ENCODE data around the gene GJA9. TPM values are rescaled to one million over a fixed set of nuclear protein-coding genes. Genes with fewer than 3 reads are reported as not detected.

The GJA9 gene
- total and polyA plus RNA-seq, 4 donors = not detected

DNA sequence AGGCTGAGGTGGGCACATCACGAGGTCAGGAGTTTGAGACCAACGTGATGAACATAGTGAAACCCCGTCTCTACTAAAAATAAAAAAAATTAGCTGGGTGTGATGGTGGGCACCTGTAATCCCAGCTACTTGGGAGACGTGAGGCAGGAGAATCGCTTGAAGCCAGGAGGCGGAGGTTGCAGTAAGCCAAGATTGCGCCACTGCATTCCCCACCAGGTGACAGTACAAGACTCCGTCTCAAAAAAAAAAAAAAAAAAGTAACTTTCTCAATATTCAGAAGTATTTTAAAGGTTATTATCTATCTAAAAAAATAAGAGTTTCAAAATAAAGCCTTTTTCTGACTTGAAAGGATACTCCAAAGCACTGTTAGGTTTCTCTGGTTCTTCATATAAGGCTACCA is 14.2 kb downstream of the GJA9 start (continued):
- TF ChIP-seq JUND (IDR thresholded peaks at IDR 0.05) = no peak

- no peak overlapping the region for H3K9ac ChIP-seq (ENCODE audit: low read depth in 1 of 2, low read length in 2 of 2)
- peaks cover 0 to 11% (median 7%) of the 10 kb centered on the region in 4 donors for H3K4me1 ChIP-seq (ENCODE audit: control insufficient read depth in 4 of 4, insufficient read depth in 4 of 4, low read length in 3 of 4)
- TF ChIP-seq YY1 (IDR thresholded peaks at IDR 0.05) (no peak), TAF1 (conservative IDR thresholded peaks at IDR 0.05) (no peak), REST (IDR thresholded peaks at IDR 0.05) (no peak), RAD21 (IDR thresholded peaks at IDR 0.05) (no peak), JUND (IDR thresholded peaks at IDR 0.05) (no peak), RXRA (IDR thresholded peaks at IDR 0.05) (no peak), HNF4G (IDR thresholded peaks at IDR 0.05) (no peak)
Observed at GRCh38 chr1:38865112-38865715, 16.2 kb downstream of the GJA9 start.

DNA sequence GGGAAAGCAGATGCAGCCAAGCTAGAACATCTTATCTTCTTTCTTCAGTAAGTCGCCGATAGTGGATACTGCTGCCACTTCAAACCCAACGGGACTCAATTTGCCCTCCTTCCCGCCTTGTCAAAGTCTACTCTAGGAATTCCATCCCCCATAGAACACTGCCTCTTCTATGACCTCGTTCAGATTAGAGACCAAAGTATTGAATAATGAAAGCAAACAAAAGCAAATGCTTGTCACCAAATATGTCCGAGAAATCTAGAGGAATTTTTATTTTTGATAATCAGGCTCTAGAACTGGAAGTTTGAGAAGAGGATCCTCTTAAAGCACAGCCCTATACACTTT is 21.0 kb downstream of the GJA9 start:
- Histone ChIP-seq H3K4me3 (ENCODE audit: low read depth in 1 of 3, low read length in 3 of 3) (peak overlapping the region; percentile 61 to 83 (median 71)), H3K9me3 (ENCODE audit: control insufficient read depth in 4 of 4, low read length in 3 of 4) (no peaks in the 10 kb centered on the region), H3K27ac (ENCODE audit: low read depth in 1 of 2, low read length in 2 of 2) (peak overlapping the region; percentile 15 to 19), H3K27me3 (ENCODE audit: control insufficient read depth in 4 of 4, insufficient read depth in 4 of 4, low read length in 3 of 4) (no peaks in the 10 kb centered on the region), H3K36me3 (ENCODE audit: control insufficient read depth in 4 of 4, insufficient read depth in 3 of 4, low read depth in 1 of 4, low read length in 3 of 4) (peaks cover 2 to 8% (median 5%) of the 10 kb centered on the region in 4 donors), H3K9ac (ENCODE audit: low read depth in 1 of 2, low read length in 2 of 2) (peak overlapping the region; percentile 56 to 81), H3K4me1 (ENCODE audit: control insufficient read depth in 4 of 4, insufficient read depth in 4 of 4, low read length in 3 of 4) (peaks cover 6 to 28% (median 18%) of the 10 kb centered on the region in 4 donors)
- no peak for TF ChIP-seq JUND (IDR thresholded peaks at IDR 0.05)
- no peak for TF ChIP-seq GABPA (IDR thresholded peaks at IDR 0.05 in 1 of 2, conservative IDR thresholded peaks at IDR 0.05 in 1 of 2)
- TF ChIP-seq MAX (IDR thresholded peaks at IDR 0.05) = no peak
- no peak for TF ChIP-seq NR2F2 (IDR thresholded peaks at IDR 0.05)
- no peak for TF ChIP-seq YY1 (IDR thresholded peaks at IDR 0.05)
- TF ChIP-seq REST (IDR thresholded peaks at IDR 0.05) = no peak
- no peak for TF ChIP-seq HNF4A (conservative IDR thresholded peaks at IDR 0.05)
- DNase-seq (ENCODE audit: low spot score) = no peak
- whole genome bisulfite sequencing = 4% methylated on average over 6 of the region's 6 CpGs

More at GRCh38 chr1:38865112-38865715, 16.2 kb downstream of the GJA9 start:
- no peaks in the 10 kb centered on the region for H3K9me3 ChIP-seq (ENCODE audit: control insufficient read depth in 4 of 4, low read length in 3 of 4)
- H3K36me3 ChIP-seq (ENCODE audit: control insufficient read depth in 4 of 4, insufficient read depth in 3 of 4, low read depth in 1 of 4, low read length in 3 of 4) = peaks cover 0 to 4% (median 0%) of the 10 kb centered on the region in 4 donors
- DNase-seq (ENCODE audit: low spot score) = no peak
- no peaks in the 10 kb centered on the region for H3K27me3 ChIP-seq (ENCODE audit: control insufficient read depth in 4 of 4, insufficient read depth in 4 of 4, low read length in 3 of 4)
- H3K27ac ChIP-seq (ENCODE audit: low read depth in 1 of 2, low read length in 2 of 2) = no peak overlapping the region
- 92% methylated on average over 4 of the region's 4 CpGs for WGBS
- no peak overlapping the region for H3K4me3 ChIP-seq (ENCODE audit: low read depth in 1 of 3, low read length in 3 of 3)

Data from liver (tissue), 9 donors.